Measurements from ENCODE around the gene RDH14. TPM values are rescaled to one million over a fixed set of nuclear protein-coding genes. Genes with fewer than 3 reads are reported as not detected.
A peak's percentile ranks its signal among the peaks of the same experiment; 100 is the strongest.

RDH14 gene
- total and polyA plus RNA-seq, 9 donors = 21.5 to 27.5 (median 24.6) TPM

GRCh38 chr2:18527822-18528221 lies 32.6 kb downstream of the RDH14 start:
- no peak for DNase-seq
- 75% methylated on average over 3 of the region's 4 CpGs for WGBS (ENCODE audit: insufficient coverage)
- no peaks in the 10 kb centered on the region for H3K27me3 ChIP-seq (ENCODE audit: control insufficient read depth, insufficient read depth, low read length)
- peaks cover 12% of the 10 kb centered on the region for H3K4me1 ChIP-seq (ENCODE audit: control insufficient read depth, insufficient read depth, low read length)
- H3K36me3 ChIP-seq (ENCODE audit: control insufficient read depth, insufficient read depth, low read length) = no peaks in the 10 kb centered on the region
- H3K9me3 ChIP-seq (replicated peaks; ENCODE audit: control insufficient read depth, low read depth, low read length) = no peaks in the 10 kb centered on the region
- H3K27ac ChIP-seq (ENCODE audit: low read length) = no peak overlapping the region
- no peak overlapping the region for H3K4me3 ChIP-seq (ENCODE audit: low read length)

- no peak overlapping the region for H3K4me3 ChIP-seq (ENCODE audit: low read length)
- WGBS (ENCODE audit: insufficient coverage) = no CpG with 5 or more reads among the region's 2 CpGs
- no peaks in the 10 kb centered on the region for H3K36me3 ChIP-seq (ENCODE audit: control insufficient read depth, insufficient read depth, low read length)
- H3K27ac ChIP-seq (ENCODE audit: low read length) = no peak overlapping the region
- peak; percentile 35 for DNase-seq
- H3K27me3 ChIP-seq (ENCODE audit: control insufficient read depth, insufficient read depth, low read length) = no peaks in the 10 kb centered on the region
- H3K4me1 ChIP-seq (ENCODE audit: control insufficient read depth, insufficient read depth, low read length) = peaks cover 12% of the 10 kb centered on the region
- H3K9me3 ChIP-seq (replicated peaks; ENCODE audit: control insufficient read depth, low read depth, low read length) = no peaks in the 10 kb centered on the region
Measured at GRCh38 chr2:18527326-18527725, 33.1 kb downstream of the RDH14 start.

- peaks cover 12% of the 10 kb centered on the region for H3K4me1 ChIP-seq (ENCODE audit: control insufficient read depth, insufficient read depth, low read length)
- no peak overlapping the region for H3K4me3 ChIP-seq (ENCODE audit: low read length)
- DNase-seq = no peak
- H3K27me3 ChIP-seq (ENCODE audit: control insufficient read depth, insufficient read depth, low read length) = no peaks in the 10 kb centered on the region
- H3K9me3 ChIP-seq (replicated peaks; ENCODE audit: control insufficient read depth, low read depth, low read length) = no peaks in the 10 kb centered on the region
- H3K27ac ChIP-seq (ENCODE audit: low read length) = no peak overlapping the region
- WGBS (ENCODE audit: insufficient coverage) = 50% methylated on average over 3 of the region's 7 CpGs
- no peaks in the 10 kb centered on the region for H3K36me3 ChIP-seq (ENCODE audit: control insufficient read depth, insufficient read depth, low read length)
Measured at GRCh38 chr2:18526429-18526828, 34.0 kb downstream of the RDH14 start.

- DNase-seq = peak; percentile 43
- WGBS (ENCODE audit: insufficient coverage) = no CpG with 5 or more reads among the region's 3 CpGs
Measured at GRCh38 chr2:18525852-18526251, 34.6 kb downstream of the RDH14 start.

GRCh38 chr2:18525236-18525635 lies 35.2 kb downstream of the RDH14 start:
- no peak for DNase-seq
- no peaks in the 10 kb centered on the region for H3K9me3 ChIP-seq (replicated peaks; ENCODE audit: control insufficient read depth, low read depth, low read length)
- H3K27ac ChIP-seq (ENCODE audit: low read length) = no peak overlapping the region
- H3K4me1 ChIP-seq (ENCODE audit: control insufficient read depth, insufficient read depth, low read length) = peaks cover 17% of the 10 kb centered on the region
- WGBS (ENCODE audit: insufficient coverage) = 77% methylated on average over 2 of the region's 2 CpGs
- no peaks in the 10 kb centered on the region for H3K27me3 ChIP-seq (ENCODE audit: control insufficient read depth, insufficient read depth, low read length)
- H3K36me3 ChIP-seq (ENCODE audit: control insufficient read depth, insufficient read depth, low read length) = no peaks in the 10 kb centered on the region
- H3K4me3 ChIP-seq (ENCODE audit: low read length) = no peak overlapping the region

More at GRCh38 chr2:18525852-18526251, 34.6 kb downstream of the RDH14 start:
- Histone ChIP-seq H3K27ac (ENCODE audit: low read length) (peak overlapping the region; percentile 50), H3K36me3 (ENCODE audit: control insufficient read depth, insufficient read depth, low read length) (no peaks in the 10 kb centered on the region), H3K27me3 (ENCODE audit: control insufficient read depth, insufficient read depth, low read length) (no peaks in the 10 kb centered on the region), H3K9me3 (replicated peaks; ENCODE audit: control insufficient read depth, low read depth, low read length) (no peaks in the 10 kb centered on the region), H3K4me1 (ENCODE audit: control insufficient read depth, insufficient read depth, low read length) (peaks cover 12% of the 10 kb centered on the region), H3K4me3 (ENCODE audit: low read length) (no peak overlapping the region)

GRCh38 chr2:18522484-18523146 lies 37.8 kb downstream of the RDH14 start:
- Histone ChIP-seq H3K4me3 (ENCODE audit: low read length) (no peak overlapping the region), H3K9me3 (replicated peaks; ENCODE audit: control insufficient read depth, low read depth, low read length) (no peaks in the 10 kb centered on the region), H3K36me3 (ENCODE audit: control insufficient read depth, insufficient read depth, low read length) (no peaks in the 10 kb centered on the region), H3K27me3 (ENCODE audit: control insufficient read depth, insufficient read depth, low read length) (no peaks in the 10 kb centered on the region), H3K27ac (ENCODE audit: low read length) (no peak overlapping the region), H3K4me1 (ENCODE audit: control insufficient read depth, insufficient read depth, low read length) (peaks cover 31% of the 10 kb centered on the region)
- no peak for DNase-seq
- no CpG with 5 or more reads among the region's 2 CpGs for WGBS (ENCODE audit: insufficient coverage)

- no peaks in the 10 kb centered on the region for H3K27me3 ChIP-seq (ENCODE audit: control insufficient read depth, insufficient read depth, low read length)
- peaks cover 25% of the 10 kb centered on the region for H3K4me1 ChIP-seq (ENCODE audit: control insufficient read depth, insufficient read depth, low read length)
- peak; percentile 98 for DNase-seq
- H3K9me3 ChIP-seq (replicated peaks; ENCODE audit: control insufficient read depth, low read depth, low read length) = no peaks in the 10 kb centered on the region
- WGBS (ENCODE audit: insufficient coverage) = 29% methylated on average over 7 of the region's 16 CpGs
- H3K36me3 ChIP-seq (ENCODE audit: control insufficient read depth, insufficient read depth, low read length) = no peaks in the 10 kb centered on the region
- peak overlapping the region; percentile 74 for H3K27ac ChIP-seq (ENCODE audit: low read length)
- no peak overlapping the region for H3K4me3 ChIP-seq (ENCODE audit: low read length)
Measured at GRCh38 chr2:18520451-18521425, 39.7 kb downstream of the RDH14 start.

GRCh38 chr2:18519914-18520450 lies 40.5 kb downstream of the RDH14 start:
- 31% methylated on average over 2 of the region's 7 CpGs for WGBS (ENCODE audit: insufficient coverage)
- H3K4me3 ChIP-seq (ENCODE audit: low read length) = no peak overlapping the region
- no peaks in the 10 kb centered on the region for H3K36me3 ChIP-seq (ENCODE audit: control insufficient read depth, insufficient read depth, low read length)
- no peaks in the 10 kb centered on the region for H3K9me3 ChIP-seq (replicated peaks; ENCODE audit: control insufficient read depth, low read depth, low read length)
- peak; percentile 97 for DNase-seq
- peaks cover 20% of the 10 kb centered on the region for H3K4me1 ChIP-seq (ENCODE audit: control insufficient read depth, insufficient read depth, low read length)
- H3K27me3 ChIP-seq (ENCODE audit: control insufficient read depth, insufficient read depth, low read length) = no peaks in the 10 kb centered on the region
- H3K27ac ChIP-seq (ENCODE audit: low read length) = peak overlapping the region; percentile 74

- Histone ChIP-seq H3K27me3 (ENCODE audit: control insufficient read depth, insufficient read depth, low read length) (no peaks in the 10 kb centered on the region), H3K36me3 (ENCODE audit: control insufficient read depth, insufficient read depth, low read length) (no peaks in the 10 kb centered on the region), H3K27ac (ENCODE audit: low read length) (no peak overlapping the region), H3K4me1 (ENCODE audit: control insufficient read depth, insufficient read depth, low read length) (peaks cover 23% of the 10 kb centered on the region), H3K4me3 (ENCODE audit: low read length) (no peak overlapping the region), H3K9me3 (replicated peaks; ENCODE audit: control insufficient read depth, low read depth, low read length) (no peaks in the 10 kb centered on the region)
- DNase-seq = peak; percentile 56
- WGBS (ENCODE audit: insufficient coverage) = no CpG with 5 or more reads among the region's 11 CpGs
Measured at GRCh38 chr2:18518116-18519111, 42.0 kb downstream of the RDH14 start.
